Measurements from ENCODE around the gene DYSF.

DNA sequence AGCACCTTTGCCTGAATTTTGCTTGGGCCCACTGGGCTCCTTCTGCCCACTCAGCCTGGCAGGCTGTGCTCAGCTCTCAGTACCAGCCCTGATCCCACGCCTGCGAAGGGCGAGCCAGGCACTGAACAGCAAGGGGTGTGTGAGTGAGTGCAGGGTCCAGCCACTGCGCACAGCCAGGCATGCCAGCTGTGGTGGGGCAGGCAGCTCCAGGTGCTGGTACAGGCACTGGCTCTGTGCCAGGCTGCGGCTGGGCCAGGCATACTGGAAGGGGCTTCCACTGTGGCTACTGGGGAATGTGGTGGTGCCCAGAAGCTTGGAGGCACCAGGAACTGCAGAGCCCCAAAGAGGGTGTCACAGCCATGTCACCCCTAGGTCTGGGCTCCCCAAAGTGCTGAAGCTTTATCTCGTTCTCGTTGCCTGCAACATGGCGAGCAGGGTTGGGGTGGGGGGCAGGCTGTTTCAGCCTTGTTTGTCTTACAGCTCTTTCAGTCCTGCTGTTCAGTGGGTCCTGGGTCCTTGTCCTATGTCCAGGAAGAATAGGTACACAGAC, 8.8 kb downstream of the DYSF start:
- TF ChIP-seq POLR2A (IDR thresholded peaks at IDR 0.05; ENCODE audit: low read depth) (no peak), EP300 (IDR thresholded peaks at IDR 0.05) (no peak), POLR2AphosphoS5 (IDR thresholded peaks at IDR 0.05) (no peak)
- TF ChIP-seq, protein P1, sequence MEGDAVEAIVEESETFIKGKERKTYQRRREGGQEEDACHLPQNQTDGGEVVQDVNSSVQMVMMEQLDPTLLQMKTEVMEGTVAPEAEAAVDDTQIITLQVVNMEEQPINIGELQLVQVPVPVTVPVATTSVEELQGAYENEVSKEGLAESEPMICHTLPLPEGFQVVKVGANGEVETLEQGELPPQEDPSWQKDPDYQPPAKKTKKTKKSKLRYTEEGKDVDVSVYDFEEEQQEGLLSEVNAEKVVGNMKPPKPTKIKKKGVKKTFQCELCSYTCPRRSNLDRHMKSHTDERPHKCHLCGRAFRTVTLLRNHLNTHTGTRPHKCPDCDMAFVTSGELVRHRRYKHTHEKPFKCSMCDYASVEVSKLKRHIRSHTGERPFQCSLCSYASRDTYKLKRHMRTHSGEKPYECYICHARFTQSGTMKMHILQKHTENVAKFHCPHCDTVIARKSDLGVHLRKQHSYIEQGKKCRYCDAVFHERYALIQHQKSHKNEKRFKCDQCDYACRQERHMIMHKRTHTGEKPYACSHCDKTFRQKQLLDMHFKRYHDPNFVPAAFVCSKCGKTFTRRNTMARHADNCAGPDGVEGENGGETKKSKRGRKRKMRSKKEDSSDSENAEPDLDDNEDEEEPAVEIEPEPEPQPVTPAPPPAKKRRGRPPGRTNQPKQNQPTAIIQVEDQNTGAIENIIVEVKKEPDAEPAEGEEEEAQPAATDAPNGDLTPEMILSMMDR (IDR thresholded peaks at IDR 0.05) = no peak
